GM21717 (cell line): ENCODE measurements around the gene DPH5.
"Not testable (repeated sequence)": the region's sequence is repeated elsewhere in the genome, so short reads cannot be mapped to it uniquely, and the experiment has no call there.

Experiments used
- ATAC-seq: cut with Tn5 transposase; IDR thresholded peaks from one replicate; pipeline ENCODE4 v1.9.1; 2021; ENCODE audit warnings: mild to moderate bottlenecking, moderate library complexity; ENCODE audit not compliant: unreplicated experiment

The DPH5 gene

GRCh38 chr1:100989306-100990077, 36.1 kb downstream of the DPH5 start:
- ATAC-seq, result no peak

- no peak for ATAC-seq
Measured at GRCh38 chr1:100988121-100988520, 37.5 kb downstream of the DPH5 start.

- no peak for ATAC-seq
Measured at GRCh38 chr1:100982793-100983192, 42.8 kb downstream of the DPH5 start.

DNA sequence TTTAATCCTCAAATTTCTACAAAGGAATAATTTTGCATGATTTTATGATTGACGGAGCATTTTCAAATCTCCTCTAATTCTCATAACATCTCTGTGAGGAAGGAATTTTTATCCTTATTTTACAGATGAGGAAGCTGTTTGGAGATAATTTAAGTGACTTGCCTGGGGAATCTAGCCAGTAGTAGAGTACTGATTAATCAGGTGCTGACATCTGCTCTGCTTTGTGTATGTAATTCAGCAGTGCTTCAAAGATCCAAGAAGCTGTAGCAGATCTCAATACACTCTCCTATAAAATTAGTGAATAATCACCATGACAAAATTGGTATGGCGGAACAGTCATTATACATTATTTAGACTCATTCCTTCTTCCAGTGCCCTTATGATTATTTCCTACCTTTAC, 46.0 kb downstream of the DPH5 start:
- ATAC-seq, result no peak

- ATAC-seq, result no peak
Measured at GRCh38 chr1:100976936-100977335, 48.6 kb downstream of the DPH5 start.

DNA sequence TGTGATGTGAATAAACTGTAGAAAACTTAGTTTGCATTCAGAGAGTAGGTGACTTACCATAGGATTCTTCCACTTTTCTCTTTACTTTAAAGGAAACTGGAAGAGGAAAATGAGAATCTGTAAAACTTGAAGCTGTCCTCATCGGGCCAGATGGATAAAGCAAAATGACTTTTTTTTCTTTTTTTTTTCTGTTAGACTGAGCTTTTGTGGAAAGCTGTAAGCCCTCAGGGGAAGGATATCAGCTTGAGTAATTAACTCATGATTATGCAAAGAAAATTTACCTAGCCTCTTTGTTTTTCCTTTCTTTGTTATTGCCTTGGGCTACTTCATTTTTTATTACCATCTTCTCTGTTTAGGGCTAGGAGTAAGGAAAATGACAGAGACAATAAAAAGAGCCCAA, 53.4 kb downstream of the DPH5 start:
- ATAC-seq, result no peak

DNA sequence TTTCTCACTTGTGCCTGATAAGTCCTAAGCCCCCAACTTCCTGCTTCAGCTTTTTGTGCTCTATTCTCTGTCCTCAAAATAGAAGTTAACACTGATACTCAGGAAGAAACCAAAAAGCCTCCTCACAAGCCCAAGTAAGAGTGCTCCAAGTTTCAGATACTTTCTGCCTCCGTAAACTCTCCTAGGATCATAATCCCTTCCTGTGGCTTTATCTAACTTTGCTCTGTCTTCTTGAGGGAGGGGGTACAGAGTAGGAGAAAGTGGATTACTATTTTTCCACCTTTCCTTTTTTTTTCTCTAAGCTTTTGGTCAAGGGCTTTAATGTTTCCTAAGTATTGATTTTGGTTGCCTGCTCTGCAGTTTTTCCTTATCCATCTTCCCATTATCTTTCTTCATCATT, 54.6 kb downstream of the DPH5 start:
- no peak for ATAC-seq

- ATAC-seq, result no peak
Measured at GRCh38 chr1:100969327-100969726, 56.3 kb downstream of the DPH5 start.

DNA sequence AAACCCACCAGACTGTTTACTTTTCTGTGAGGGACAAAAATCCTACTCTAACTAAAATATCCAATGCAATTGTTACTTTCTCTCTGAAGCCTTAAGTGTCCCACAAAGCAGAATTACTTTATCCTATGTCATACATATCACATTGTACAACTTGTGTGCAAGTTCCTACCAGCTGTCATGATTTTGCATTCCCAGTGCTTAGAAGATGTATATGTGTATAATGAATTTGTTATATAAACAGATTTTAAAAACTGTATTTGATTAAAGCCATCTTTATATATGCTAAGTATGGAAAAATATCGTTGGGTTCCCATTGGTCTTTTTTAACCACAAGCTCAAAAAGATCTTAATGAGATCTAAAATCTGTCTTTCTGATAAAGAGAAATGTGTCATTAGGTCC, 57.0 kb downstream of the DPH5 start:
- ATAC-seq, result no peak

DNA sequence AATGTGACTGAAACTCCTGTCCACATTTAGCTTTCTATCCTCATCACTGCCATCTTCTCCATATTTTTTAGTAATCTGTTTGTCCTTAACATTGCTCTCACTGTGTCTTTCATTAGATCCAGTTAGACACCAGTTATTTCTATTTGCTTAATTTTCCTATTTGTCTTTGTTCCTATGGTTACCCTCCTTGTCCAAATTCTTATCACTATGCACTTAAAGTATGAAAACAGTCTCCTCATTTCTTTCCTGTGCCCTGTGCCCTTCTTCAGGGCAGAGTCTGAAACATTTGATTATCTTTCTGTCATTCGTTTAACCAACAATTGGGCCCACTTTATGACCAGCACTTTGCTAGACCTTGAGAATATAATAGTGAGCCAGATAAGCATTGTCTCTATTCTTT, 65.5 kb downstream of the DPH5 start:
- ATAC-seq, result no peak

DNA sequence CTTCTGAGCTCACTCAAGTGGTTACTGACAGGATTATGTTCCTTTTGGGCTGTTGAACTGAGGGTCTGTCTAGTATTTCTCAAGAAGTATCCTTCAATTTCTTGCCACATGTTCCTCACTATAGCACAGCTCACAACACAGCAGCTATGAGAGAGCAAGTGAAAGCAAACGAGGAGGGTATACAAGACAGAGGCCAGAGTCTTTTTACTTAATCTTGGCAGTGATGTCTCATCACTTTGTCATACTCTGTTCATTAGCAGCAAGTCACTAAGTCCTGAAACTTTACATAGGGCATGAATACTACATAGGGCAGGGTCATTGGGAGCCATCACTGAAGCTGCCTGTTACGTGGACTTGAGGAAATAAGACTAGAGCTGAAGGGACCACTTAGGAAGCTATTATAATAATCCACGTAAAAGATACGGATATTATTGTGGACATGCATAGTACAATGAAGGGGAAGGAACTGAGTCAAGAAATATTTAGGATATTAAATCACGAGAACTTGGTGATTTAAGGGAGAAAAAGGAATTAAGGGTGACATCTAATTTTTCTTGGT, 66.0 kb downstream of the DPH5 start:
- no peak for ATAC-seq

DNA sequence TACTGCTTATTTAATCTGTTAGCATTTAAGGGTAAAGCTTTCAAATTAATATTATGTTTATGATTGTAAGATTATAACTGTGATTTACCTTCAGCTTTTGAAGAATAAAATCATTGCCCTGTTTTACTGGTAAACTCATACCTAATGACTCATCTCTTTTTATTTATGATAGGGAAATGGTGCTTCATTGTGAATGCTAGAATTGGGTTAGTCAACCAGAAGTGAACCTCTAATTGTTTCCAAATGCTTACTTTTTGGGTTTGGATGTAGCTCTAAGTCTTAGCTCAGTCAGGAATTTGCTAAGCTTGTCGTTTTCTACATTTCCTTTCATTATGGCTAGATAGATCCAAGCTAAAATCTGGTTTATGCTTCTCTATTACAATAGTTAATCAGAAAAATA, 70.3 kb downstream of the DPH5 start:
- ATAC-seq, result no peak

GRCh38 chr1:100953960-100954730, 71.4 kb downstream of the DPH5 start:
- ATAC-seq, result no peak

DNA sequence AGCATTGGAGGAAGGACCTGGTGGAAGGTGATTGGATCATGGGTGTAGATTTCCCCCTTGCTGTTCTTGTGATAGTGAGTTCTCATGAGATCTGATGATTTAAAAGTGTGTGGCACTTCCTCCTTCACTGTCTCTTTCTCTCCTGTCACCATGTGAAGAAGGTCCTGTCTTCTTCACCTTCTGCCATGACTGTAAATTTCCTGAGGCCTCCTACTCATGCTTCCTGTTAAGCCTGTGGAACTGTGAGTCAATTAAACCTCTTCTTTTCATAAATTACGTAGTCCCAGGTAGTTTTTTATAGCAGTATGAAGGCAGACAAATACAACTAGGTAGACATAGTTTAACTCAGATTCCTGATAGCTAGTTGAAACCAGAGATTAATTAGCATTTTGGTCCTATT, 72.6 kb downstream of the DPH5 start:
- not testable (repeated sequence) for ATAC-seq

DNA sequence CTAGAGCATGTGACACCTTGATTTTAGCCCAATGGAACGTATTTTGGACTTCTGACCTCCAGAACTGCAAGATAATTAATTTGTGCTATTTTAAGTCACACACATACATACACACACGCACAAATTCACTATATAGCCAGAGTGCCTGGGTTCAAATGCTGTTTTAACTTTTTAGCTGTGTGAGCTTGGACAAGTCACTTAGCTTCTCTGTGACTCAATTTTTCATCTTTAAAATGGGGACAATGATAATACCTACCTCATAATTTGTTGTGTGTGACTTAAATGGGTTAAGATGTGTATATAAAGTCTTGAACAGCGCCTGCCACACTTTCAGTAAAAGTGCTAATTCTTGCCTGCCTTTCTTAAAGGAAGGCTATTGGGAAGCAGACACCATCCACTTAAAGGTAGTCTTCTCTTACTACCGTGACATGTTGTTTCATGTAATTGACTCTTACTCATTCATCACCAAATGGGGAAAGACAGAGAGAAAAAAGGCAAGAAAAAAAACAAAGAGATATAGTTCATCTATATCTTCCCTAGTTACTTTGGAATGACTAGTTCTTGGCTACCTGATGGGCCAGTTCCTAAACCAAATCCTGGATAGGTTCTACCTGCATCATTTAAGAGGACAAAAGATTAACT, 73.4 kb downstream of the DPH5 start:
- ATAC-seq, result no peak

DNA sequence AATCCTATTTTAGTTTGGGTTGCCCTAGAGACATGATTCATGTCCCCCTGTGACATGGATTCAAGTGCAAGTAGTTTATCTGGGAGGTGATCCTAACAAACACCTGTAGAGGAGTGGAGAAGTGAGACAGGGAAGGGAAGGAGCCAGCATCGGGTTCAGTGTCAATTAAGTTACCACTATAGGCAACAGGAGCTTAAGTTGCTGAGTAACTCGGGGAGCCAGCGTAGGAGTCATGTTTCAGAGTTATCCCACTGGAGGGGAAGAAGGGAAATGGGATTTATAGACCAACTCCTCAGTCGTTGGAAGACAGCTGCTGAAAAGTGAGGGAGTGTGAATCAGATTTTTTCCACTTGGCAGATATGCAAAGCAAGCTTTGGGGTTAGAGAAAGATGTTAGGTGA, 74.8 kb downstream of the DPH5 start:
- no peak for ATAC-seq

DNA sequence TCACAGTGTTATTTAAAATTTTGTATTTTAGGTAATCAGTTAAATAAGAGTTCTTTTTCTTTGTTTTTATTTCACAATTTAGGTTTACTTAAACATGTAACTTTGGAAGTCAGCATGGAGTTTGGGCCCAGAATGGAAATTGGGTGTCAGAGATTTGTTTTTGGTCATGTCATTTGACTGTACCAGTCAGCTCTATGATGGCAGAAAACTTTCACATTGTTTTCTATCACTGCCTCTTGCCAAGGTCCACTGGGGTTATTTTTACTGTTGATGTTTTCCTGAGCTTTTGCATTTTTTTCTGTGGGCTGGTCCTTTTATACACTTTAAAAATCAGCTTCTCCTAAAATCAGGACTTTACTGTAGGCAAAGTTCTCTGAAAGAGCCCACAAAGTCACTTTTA, 75.2 kb downstream of the DPH5 start:
- ATAC-seq, result no peak

DNA sequence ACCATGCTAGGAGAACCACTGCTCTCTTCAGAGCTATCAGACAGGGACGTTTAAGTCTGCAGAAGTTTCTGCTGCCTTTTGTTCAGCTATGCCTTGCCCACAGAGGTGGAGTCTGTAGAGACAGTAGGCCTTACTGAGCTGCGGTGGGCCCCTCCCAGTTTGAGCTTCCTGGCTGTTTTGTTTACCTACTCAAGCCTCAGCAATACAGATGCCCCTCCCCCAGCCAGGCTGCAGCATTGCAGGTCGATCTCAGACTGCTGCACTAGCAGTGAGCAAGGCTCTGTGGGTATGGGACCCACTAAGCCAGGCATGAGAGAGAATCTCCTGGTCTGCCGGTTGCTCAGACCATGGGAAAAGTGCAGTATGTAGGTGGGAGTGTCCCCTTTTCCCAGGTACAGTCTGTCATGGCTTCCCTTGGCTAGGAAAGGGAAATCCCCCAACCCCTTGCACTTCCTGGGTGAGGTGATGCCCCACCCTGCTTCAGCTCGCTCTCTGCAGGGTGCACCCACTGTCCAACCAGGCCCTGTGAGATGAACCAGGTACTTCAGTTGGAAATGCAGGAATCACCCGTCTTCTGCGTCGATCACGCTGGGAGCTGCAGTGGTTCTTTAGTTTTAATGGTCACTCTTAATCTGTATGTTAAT, 75.9 kb downstream of the DPH5 start:
- ATAC-seq, result not testable (repeated sequence)

DNA sequence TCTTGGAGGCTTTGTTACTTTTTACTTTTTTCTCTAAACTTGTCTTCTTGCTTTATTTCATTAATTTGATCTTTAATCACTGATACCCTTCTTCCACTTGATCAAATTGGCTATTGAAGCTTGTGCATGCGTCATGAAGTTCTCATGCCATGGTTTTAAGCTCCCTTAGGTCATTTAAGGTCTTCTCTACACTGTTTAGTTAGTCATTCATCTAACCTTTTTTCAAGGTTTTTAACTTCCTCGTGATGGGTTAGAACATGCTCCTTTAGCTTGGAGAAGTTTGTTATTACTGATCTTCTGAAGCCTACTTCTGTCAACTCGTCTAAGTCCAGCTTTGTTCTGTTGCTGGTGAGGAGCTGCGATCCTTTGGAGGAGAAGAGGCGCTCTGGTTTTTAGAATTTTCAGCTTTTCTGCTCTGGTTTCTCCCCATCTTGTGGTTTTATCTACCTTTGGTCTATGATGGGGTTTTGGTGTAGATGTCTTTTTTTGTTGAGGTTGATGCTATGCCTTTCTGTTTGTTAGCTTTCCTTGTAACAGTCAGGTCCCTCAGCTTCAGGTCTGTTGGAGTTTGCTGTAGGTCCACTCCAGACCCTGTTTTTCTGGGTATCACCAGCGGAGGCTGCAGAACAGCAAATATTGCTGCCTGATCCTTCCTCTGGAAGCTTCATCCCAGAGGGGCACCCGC, 76.7 kb downstream of the DPH5 start:
- ATAC-seq, result not testable (repeated sequence)

DNA sequence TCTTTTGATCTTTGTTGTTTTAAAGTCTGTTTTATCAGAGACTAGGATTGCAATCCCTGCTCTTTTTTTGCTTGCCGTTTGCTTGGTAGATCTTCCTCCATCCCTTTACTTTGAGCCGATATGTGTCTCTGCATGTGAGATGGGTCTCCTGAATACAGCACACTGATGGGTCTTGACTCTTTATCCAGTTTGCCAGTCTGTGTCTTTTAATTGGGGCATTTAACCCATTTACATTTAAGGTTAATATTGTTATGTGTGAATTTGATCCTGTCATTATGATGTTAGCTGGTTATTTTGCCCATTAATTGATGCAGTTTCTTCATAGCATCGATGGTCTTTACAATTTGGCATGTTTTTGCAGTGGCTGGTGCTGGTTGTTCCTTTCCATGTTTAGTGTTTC, 77.8 kb downstream of the DPH5 start:
- ATAC-seq, result not testable (repeated sequence)

- not testable (repeated sequence) for ATAC-seq
Measured at GRCh38 chr1:100946064-100946463, 79.5 kb downstream of the DPH5 start.
